Mucosa of descending colon (tissue), 3 donors: ENCODE results near the gene MRPL40. TPM values are rescaled to one million over a fixed set of nuclear protein-coding genes. Genes with fewer than 3 reads are reported as not detected.

ENCODE experiments used
- ATAC-seq: fragments of 200-7000 bp; cut with Tn5 transposase; one replicate; pipeline ENCODE4 v1.9.1; 2020; ENCODE audit warnings: mild to moderate bottlenecking, moderate library complexity
- DNase-seq, 3 donors: peaks; one replicate each; pipeline ENCODE4 v3.0.0-alpha.2; 2020
- H3K36me3 ChIP-seq: fragments of 200-600 bp; one replicate; pipeline ENCODE4 v1.8.0; 2021; ENCODE audit warnings: low read depth, mild to moderate bottlenecking
- H3K4me1 ChIP-seq: fragments of 200-600 bp; one replicate; pipeline ENCODE4 v1.8.0; 2021; ENCODE audit warnings: low read depth, mild to moderate bottlenecking
- H3K4me3 ChIP-seq: fragments of 200-600 bp; one replicate; pipeline ENCODE4 v1.8.0; 2021; ENCODE audit warnings: mild to moderate bottlenecking
- H3K9me3 ChIP-seq: fragments of 200-600 bp; one replicate; pipeline ENCODE4 v1.8.0; 2021; ENCODE audit warnings: mild to moderate bottlenecking
- intact Hi-C, 2 donors: fragments of 100-400 bp; cut with DNase I in 1 of 2; cut with micrococcal nuclease in 1 of 2; formaldehyde crosslinking; loops; one replicate each; pipeline versions ENCODE4 v1.11.0 to v1.11.1; 2022; cut with DNase I, micrococcal nuclease
- total RNA-seq, 3 donors: library from RNA; stranded (reverse); fragmentation: NEBNext Ultra II Directional in 2 of 3; extraction: Animal tissue kit (Norgen Biotek cat#: 25700) in 2 of 3; gene quantifications; one replicate each; pipeline versions ENCODE4 v1.2.1 to v1.2.4, GENCODE V29; 2021 to 2023
- TF ChIP-seq, protein P1 (sequence below): fragments of 200-600 bp; IDR thresholded peaks from one replicate; pipeline ENCODE4 v1.8.0; 2022; ENCODE audit warnings: antibody characterized with exemption, mild to moderate bottlenecking
- donor health status: DM: no; HTN: no; CAD: no; lungs with moderate emphysema.
- donor health status: DM: no; HTN: no; CAD: no.
- donor health status: DM: no; HTN: yes; CAD: no.

Gene MRPL40
- total RNA-seq, 3 donors from 2014 or later, result 15.2 to 21.7 (median 19.0) TPM

DNA sequence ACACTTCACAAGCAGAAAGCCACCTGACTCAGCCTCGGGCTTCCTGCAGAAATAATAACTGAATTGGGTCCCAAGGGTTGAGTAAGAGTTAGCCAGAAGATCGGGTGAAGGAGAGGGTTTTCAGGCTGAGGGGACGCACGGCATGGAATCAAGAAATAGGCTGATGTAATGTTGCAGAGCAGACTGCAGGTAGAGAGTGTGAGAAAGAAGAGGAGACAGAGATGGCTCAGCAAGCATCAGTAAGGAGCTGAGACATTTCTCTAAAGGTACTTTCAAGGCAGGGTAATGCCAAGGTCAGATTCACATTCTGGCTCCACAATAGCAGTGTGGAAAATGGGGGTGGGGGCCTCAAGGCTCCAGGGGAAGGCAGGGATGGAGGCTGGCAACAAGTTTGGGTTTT lies 19.4 kb upstream of the MRPL40 start:
- ATAC-seq (no peak), DNase-seq (no peak)
- intact Hi-C loops, result no loop called here
- Histone ChIP-seq H3K4me3 (no peak overlapping the region), H3K4me1 (no peaks in the 10 kb centered on the region), H3K9me3 (no peaks in the 10 kb centered on the region), H3K36me3 (no peaks in the 10 kb centered on the region)
- TF ChIP-seq, protein P1, sequence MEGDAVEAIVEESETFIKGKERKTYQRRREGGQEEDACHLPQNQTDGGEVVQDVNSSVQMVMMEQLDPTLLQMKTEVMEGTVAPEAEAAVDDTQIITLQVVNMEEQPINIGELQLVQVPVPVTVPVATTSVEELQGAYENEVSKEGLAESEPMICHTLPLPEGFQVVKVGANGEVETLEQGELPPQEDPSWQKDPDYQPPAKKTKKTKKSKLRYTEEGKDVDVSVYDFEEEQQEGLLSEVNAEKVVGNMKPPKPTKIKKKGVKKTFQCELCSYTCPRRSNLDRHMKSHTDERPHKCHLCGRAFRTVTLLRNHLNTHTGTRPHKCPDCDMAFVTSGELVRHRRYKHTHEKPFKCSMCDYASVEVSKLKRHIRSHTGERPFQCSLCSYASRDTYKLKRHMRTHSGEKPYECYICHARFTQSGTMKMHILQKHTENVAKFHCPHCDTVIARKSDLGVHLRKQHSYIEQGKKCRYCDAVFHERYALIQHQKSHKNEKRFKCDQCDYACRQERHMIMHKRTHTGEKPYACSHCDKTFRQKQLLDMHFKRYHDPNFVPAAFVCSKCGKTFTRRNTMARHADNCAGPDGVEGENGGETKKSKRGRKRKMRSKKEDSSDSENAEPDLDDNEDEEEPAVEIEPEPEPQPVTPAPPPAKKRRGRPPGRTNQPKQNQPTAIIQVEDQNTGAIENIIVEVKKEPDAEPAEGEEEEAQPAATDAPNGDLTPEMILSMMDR, result no peak

DNA sequence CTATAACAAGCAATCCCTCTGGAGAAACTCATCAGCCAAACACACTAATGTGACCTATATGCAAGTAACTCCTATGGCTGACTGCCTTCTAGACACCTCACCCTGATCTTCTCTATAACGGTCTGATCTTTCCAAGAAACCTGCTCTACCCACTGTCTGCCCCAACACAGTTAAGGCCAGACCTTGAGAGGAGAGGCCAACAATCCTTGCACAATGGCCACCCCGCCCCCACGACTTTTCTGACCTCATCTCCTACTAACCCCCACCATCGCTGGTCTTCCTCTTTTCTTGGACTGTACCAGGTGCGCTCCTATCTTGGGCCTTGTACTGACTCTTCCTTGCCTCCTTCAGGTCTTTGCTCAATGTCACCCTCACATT lies 13.3 kb upstream of the MRPL40 start:
- ATAC-seq (peak; percentile 38), DNase-seq (peak in 1 of 3 donors; percentile 10)
- intact Hi-C loops, result no loop called here
- TF ChIP-seq, protein P1, result no peak
- Histone ChIP-seq H3K36me3 (no peaks in the 10 kb centered on the region), H3K9me3 (no peaks in the 10 kb centered on the region), H3K4me1 (no peaks in the 10 kb centered on the region), H3K4me3 (no peak overlapping the region)

DNA sequence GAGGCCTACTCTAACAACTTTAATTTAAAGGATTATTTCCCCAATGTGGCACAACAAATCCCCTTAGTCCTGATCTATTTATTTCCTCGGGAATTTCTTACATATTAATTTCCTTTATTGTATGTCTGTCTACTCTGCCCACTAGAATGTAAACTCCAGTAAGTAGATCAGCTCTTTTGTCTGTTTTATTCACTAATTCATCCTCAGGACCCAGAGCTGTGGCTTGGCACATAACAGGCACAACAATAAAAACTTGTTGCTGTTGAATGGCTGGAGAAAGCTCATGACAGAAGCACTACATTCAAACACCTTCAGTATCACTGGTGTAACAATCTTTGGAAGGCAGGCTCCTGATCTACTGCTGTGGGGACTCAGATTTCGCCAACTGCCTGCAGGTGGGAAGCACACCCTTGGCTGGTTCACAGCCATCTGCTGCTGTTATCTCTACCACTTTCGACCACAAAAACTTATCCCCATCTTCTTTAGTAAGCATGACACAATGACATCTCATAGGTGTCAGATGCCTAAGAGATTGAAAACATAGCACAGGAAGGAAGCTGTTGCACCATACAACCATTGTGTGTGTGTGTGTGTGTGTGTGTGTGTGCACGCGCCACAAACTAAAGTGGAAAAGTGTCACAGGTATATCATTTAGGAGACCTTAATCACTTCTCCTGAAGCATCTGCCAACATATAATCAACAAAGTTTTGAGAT lies 12.7 kb upstream of the MRPL40 start:
- Histone ChIP-seq H3K9me3 (no peaks in the 10 kb centered on the region), H3K36me3 (no peaks in the 10 kb centered on the region), H3K4me3 (no peak overlapping the region), H3K4me1 (no peaks in the 10 kb centered on the region)
- TF ChIP-seq, protein P1, result no peak
- DNase-seq (no peak), ATAC-seq (peak; percentile 65)
- intact Hi-C loops, result no loop called here

DNA sequence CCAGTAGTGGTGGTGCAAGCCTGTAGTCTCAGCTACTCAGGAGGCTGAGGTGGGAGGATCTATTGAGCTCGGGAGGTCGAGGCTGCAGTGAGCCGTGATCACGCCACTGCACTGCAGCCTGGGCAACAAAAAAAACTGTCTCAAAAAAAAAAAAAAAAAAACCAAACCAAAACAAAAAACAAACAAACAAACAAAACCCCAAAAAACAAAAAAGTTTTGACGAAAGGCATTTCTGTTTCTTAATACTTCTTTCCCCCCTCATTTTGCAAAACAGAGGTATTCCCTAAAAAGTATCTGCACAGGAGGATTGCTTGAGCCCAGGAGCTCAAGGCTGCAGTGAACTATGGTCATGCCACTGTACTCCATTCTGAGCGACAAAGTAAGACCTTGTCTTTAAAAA lies 12.0 kb upstream of the MRPL40 start:
- no peaks in the 10 kb centered on the region for H3K36me3 ChIP-seq
- no peak for DNase-seq
- H3K4me3 ChIP-seq, result no peak overlapping the region
- intact Hi-C loops, result no loop called here
- no peaks in the 10 kb centered on the region for H3K9me3 ChIP-seq
- ATAC-seq, result no peak
- TF ChIP-seq, protein P1, result no peak
- no peaks in the 10 kb centered on the region for H3K4me1 ChIP-seq

DNA sequence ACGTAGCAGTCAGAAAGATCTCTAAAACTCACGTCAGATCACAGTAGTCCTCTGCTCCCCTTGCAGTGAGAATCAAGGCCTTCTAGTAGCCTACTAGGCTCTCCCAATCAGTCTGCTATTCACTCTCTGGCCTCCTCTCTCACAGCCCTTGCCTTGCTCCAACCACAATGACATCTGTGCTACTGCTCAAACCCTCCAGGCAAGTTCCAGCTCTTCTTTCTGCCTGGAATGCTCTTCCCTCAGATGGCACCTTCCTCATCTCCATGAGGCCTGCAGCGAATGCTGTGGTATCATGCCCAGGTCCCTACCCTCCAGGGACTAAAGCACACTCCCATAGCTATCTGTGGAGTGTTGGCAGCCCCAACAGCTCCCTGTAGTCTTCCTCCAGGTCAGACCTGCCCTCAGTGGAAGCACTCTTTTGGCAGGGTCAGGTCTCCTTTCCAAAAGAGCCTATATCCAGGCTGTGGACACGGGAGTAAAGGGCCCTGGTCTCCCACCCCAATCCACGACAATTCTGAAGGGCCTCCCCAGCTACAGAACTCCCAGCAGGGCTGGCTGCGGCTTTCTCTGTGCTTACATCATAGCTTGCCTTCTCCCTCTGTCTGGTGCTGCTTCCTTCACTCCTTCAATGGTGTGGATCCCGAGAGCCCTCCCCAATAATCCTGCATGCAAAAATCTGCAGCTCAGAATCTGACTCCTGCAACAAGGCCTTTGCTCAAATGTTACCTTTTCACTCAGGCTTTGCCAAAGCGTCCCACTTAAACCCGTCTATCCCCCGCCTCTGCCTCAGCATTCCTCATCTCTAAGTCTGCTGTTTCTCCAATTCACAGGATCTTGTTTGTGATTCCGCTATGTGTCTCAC lies 9.7 kb upstream of the MRPL40 start:
- no peak overlapping the region for H3K4me3 ChIP-seq
- H3K4me1 ChIP-seq, result no peaks in the 10 kb centered on the region
- ATAC-seq, result no peak
- intact Hi-C loops, result no loop called here
- TF ChIP-seq, protein P1, result no peak
- no peaks in the 10 kb centered on the region for H3K36me3 ChIP-seq
- H3K9me3 ChIP-seq, result no peaks in the 10 kb centered on the region
- DNase-seq, result no peak
